H1 (cell line): ENCODE results near the gene DNAJB6. TPM values are rescaled to one million over a fixed set of nuclear protein-coding genes. Genes with fewer than 3 reads are reported as not detected.

Experiments used
- CTCF ChIA-PET: fragments of 300-600 bp; sonication (Branson Sonifier 250); formaldehyde crosslinking; loops from one replicate; lab custom pipeline; 2021; ENCODE audit not compliant: partially characterized antibody; lab: Charles Lee
- POLR2A ChIA-PET: fragments of 300-600 bp; sonication (Branson Sonifier 250); formaldehyde crosslinking; loops from one replicate; lab custom pipeline; 2021; ENCODE audit warnings: inconsistent platforms; ENCODE audit not compliant: partially characterized antibody; lab: Charles Lee
- DNase-seq, 2 experiments: peaks; one replicate each; pipeline versions ENCODE4 v3.0.0 to v3.0.0-alpha.2; 2010 to 2022; ENCODE audit warnings: low spot score in 2 of 2, low read depth in 1 of 2, mixed read lengths in 1 of 2
- FAIRE-seq: peaks from 2 replicates; lab custom pipeline; 2011; peaks lifted over from hg19 to GRCh38; lab: Jason Lieb, UNC
- H2AFZ ChIP-seq: 2 replicates; pipeline ENCODE4 v1.8.1; 2012; ENCODE audit warnings: low read length, inconsistent platforms
- H2AK5ac ChIP-seq: 2 replicates; pipeline ENCODE4 v1.6.1; 2013; ENCODE audit warnings: low read depth, low read length
- H2BK120ac ChIP-seq: replicated peaks from 2 replicates; pipeline ENCODE3; 2013; ENCODE audit warnings: low read depth, low read length, inconsistent platforms
- H2BK12ac ChIP-seq: 2 replicates; pipeline ENCODE4 v1.6.1; 2013; ENCODE audit warnings: low read depth, low read length
- H2BK15ac ChIP-seq: 2 replicates; pipeline ENCODE4 v1.6.1; 2013; ENCODE audit warnings: low read length
- H2BK20ac ChIP-seq: 2 replicates; pipeline ENCODE4 v1.6.1; 2013; ENCODE audit warnings: low read length
- H2BK5ac ChIP-seq: 2 replicates; pipeline ENCODE4 v1.6.1; 2013; ENCODE audit warnings: low read depth, low read length
- H3K14ac ChIP-seq: 2 replicates; pipeline ENCODE4 v1.6.1; 2013; ENCODE audit warnings: inconsistent platforms; ENCODE audit not compliant: insufficient read length
- H3K18ac ChIP-seq: 2 replicates; pipeline ENCODE4 v1.6.1; 2013; ENCODE audit warnings: low read length; ENCODE audit errors: extremely low read depth
- H3K23ac ChIP-seq: 2 replicates; pipeline ENCODE4 v1.6.1; 2013; ENCODE audit warnings: inconsistent platforms; ENCODE audit not compliant: insufficient read length
- H3K23me2 ChIP-seq: 2 replicates; pipeline ENCODE4 v1.6.1; 2013; ENCODE audit warnings: low read depth, low read length
- H3K27ac ChIP-seq: 2 replicates; pipeline ENCODE4 v1.6.1; 2011; ENCODE audit warnings: low read depth, low read length, inconsistent platforms
- H3K27me3 ChIP-seq, 4 experiments: replicated peaks in 1 of 4; 1 replicate in 1 of 4; 2 replicates in 3 of 4; pipeline versions ENCODE4 v1.6.1 to v1.8.1; 2011 to 2013; ENCODE audit warnings: low read length in 3 of 4, mild to moderate bottlenecking in 3 of 4, inconsistent platforms in 2 of 4, mixed read lengths in 2 of 4, moderate library complexity in 1 of 4; ENCODE audit not compliant: control insufficient read depth in 3 of 4, insufficient read depth in 3 of 4; ENCODE audit errors: extremely low read depth in 1 of 4
- H3K36me3 ChIP-seq, 4 experiments: 2 replicates each; pipeline versions ENCODE4 v1.6.1 to v1.8.1; 2011 to 2013; ENCODE audit warnings: mild to moderate bottlenecking in 4 of 4, low read length in 3 of 4, moderate library complexity in 2 of 4, control low read depth in 1 of 4, inconsistent platforms in 1 of 4; ENCODE audit not compliant: insufficient read depth in 4 of 4, control insufficient read depth in 2 of 4
- H3K4ac ChIP-seq: replicated peaks from 2 replicates; pipeline ENCODE3; 2013; ENCODE audit warnings: low read length, low read depth, mixed read lengths, inconsistent platforms; ENCODE audit not compliant: insufficient read length
- H3K4me1 ChIP-seq, 4 experiments: replicated peaks in 1 of 4; 1 replicate in 1 of 4; 2 replicates in 3 of 4; pipeline versions ENCODE4 v1.6.1 to v1.8.1; 2011 to 2013; ENCODE audit warnings: low read length in 3 of 4, inconsistent platforms in 2 of 4, mixed read lengths in 1 of 4; ENCODE audit not compliant: insufficient read depth in 4 of 4, control insufficient read depth in 3 of 4
- H3K4me2 ChIP-seq, 2 experiments: 2 replicates each; pipeline versions ENCODE4 v1.6.1 to v1.8.1; 2011 to 2013; ENCODE audit warnings: low read depth in 2 of 2, low read length in 2 of 2, control low read depth in 1 of 2, inconsistent platforms in 1 of 2, mild to moderate bottlenecking in 1 of 2; ENCODE audit not compliant: insufficient read depth in 1 of 2
- H3K4me3 ChIP-seq, 4 experiments: fragments of 200-600, 300-600 bp in 1 of 4; sonication (generic), shearing (Covaris generic), sonication (Bioruptor Twin) in 1 of 4; 2 replicates each; pipeline versions ENCODE4 v1.5.1 to v1.8.1; 2011 to 2016; ENCODE audit warnings: low read length in 4 of 4, low read depth in 3 of 4, control low read depth in 2 of 4, inconsistent platforms in 2 of 4, mild to moderate bottlenecking in 2 of 4, mixed read lengths in 1 of 4, moderate library complexity in 1 of 4; ENCODE audit not compliant: insufficient read depth in 2 of 4; ENCODE audit errors: extremely low read depth in 1 of 4
- H3K56ac ChIP-seq: replicated peaks from 2 replicates; pipeline ENCODE3; 2013; ENCODE audit warnings: low read depth, mild to moderate bottlenecking, mixed read lengths, low read length, inconsistent platforms; ENCODE audit not compliant: insufficient read length
- H3K79me1 ChIP-seq: 2 replicates; pipeline ENCODE4 v1.6.1; 2013; ENCODE audit warnings: low read depth, low read length, control low read depth
- H3K79me2 ChIP-seq, 2 experiments: 2 replicates each; pipeline versions ENCODE4 v1.6.1 to v1.8.1; 2012 to 2013; ENCODE audit warnings: low read length in 2 of 2, mild to moderate bottlenecking in 2 of 2, inconsistent platforms in 1 of 2; ENCODE audit not compliant: insufficient read depth in 2 of 2, control insufficient read depth in 1 of 2
- H3K9ac ChIP-seq, 4 experiments: replicated peaks in 1 of 4; 1 replicate in 1 of 4; 2 replicates in 3 of 4; pipeline versions ENCODE4 v1.6.1 to v1.8.1; 2011 to 2013; ENCODE audit warnings: low read depth in 3 of 4, low read length in 3 of 4, control low read depth in 2 of 4, mild to moderate bottlenecking in 2 of 4, moderate library complexity in 2 of 4, inconsistent platforms in 1 of 4; ENCODE audit errors: extremely low read depth in 1 of 4
- H3K9me3 ChIP-seq, 2 experiments: 2 replicates each; pipeline versions ENCODE4 v1.6.1 to v1.8.1; 2012 to 2013; ENCODE audit warnings: mild to moderate bottlenecking in 2 of 2, moderate library complexity in 2 of 2, control low read depth in 1 of 2, inconsistent platforms in 1 of 2, low read depth in 1 of 2, low read length in 1 of 2, mixed read lengths in 1 of 2; ENCODE audit not compliant: insufficient read depth in 2 of 2
- H4K20me1 ChIP-seq, 2 experiments: replicated peaks in 1 of 2; 2 replicates each; pipeline versions ENCODE3 to v1.8.1; 2011 to 2013; ENCODE audit warnings: inconsistent platforms in 2 of 2, low read length in 2 of 2, mild to moderate bottlenecking in 1 of 2; ENCODE audit not compliant: insufficient read depth in 2 of 2, control insufficient read depth in 1 of 2
- H4K5ac ChIP-seq: 2 replicates; pipeline ENCODE4 v1.6.1; 2013; ENCODE audit warnings: low read length, low read depth, mixed read lengths, inconsistent platforms; ENCODE audit not compliant: insufficient read length
- H4K8ac ChIP-seq: 2 replicates; pipeline ENCODE4 v1.8.0; 2013; ENCODE audit warnings: mild to moderate bottlenecking, moderate library complexity, low read length, inconsistent platforms; ENCODE audit not compliant: insufficient read depth; ENCODE audit errors: extremely low read depth
- H4K91ac ChIP-seq: replicated peaks from 2 replicates; pipeline ENCODE3; 2013; ENCODE audit warnings: low read length, mixed read lengths, inconsistent platforms; ENCODE audit not compliant: insufficient read length
- CTCF ChIP-seq, 3 experiments: IDR thresholded peaks; 1 replicate in 2 of 3; 2 replicates in 1 of 3; pipeline versions ENCODE4 v1.5.1 to v1.6.1; 2011; ENCODE audit warnings: low read length in 3 of 3, mild to moderate bottlenecking in 3 of 3, inconsistent platforms in 2 of 3, low read depth in 1 of 3, moderate library complexity in 1 of 3; ENCODE audit not compliant: insufficient read depth in 1 of 3; ENCODE audit errors: control extremely low read depth in 1 of 3
- GABPA ChIP-seq: IDR thresholded peaks from 2 replicates; pipeline ENCODE4 v1.6.1; 2011; ENCODE audit warnings: mild to moderate bottlenecking, low read length, moderate library complexity, borderline replicate concordance; ENCODE audit not compliant: insufficient read depth
- JUN ChIP-seq: IDR thresholded peaks from 2 replicates; pipeline ENCODE4 v1.6.1; 2011; ENCODE audit warnings: low read depth, mild to moderate bottlenecking, improper control_type of control experiment, low read length
- MAX ChIP-seq: IDR thresholded peaks from 2 replicates; pipeline ENCODE4 v1.6.1; 2012; ENCODE audit warnings: inconsistent platforms
- RFX5 ChIP-seq: IDR thresholded peaks from 2 replicates; pipeline ENCODE4 v1.6.1; 2011; ENCODE audit warnings: low read depth, low read length, improper control_type of control experiment, borderline replicate concordance
- SIRT6 ChIP-seq: IDR thresholded peaks from one replicate; pipeline ENCODE4 v1.7.1; 2012; ENCODE audit warnings: low read length, inconsistent platforms
- SIX5 ChIP-seq: IDR thresholded peaks from 2 replicates; pipeline ENCODE4 v1.6.1; 2011; ENCODE audit warnings: mild to moderate bottlenecking, low read depth, low read length
- SRF ChIP-seq: IDR thresholded peaks from 2 replicates; pipeline ENCODE4 v1.6.1; 2011; ENCODE audit warnings: mild to moderate bottlenecking, low read depth, low read length, moderate library complexity
- WGBS, 2 experiments: shearing (Covaris generic) in 1 of 2; methylation state at CpG; one replicate each; pipeline versions ENCODE4 v1.1.6 to v1.1.7; 2013 to 2015; ENCODE audit warnings: low lambda C conversion rate in 2 of 2, mixed read lengths in 2 of 2, inconsistent platforms in 1 of 2, low coverage in 1 of 2, missing lambda C conversion rate in 1 of 2; ENCODE audit not compliant: insufficient replicate concordance in 2 of 2, insufficient coverage in 1 of 2, insufficient read length in 1 of 2; ENCODE audit errors: extremely low coverage in 1 of 2, missing lambda C conversion rate in 1 of 2; 5-methylcytosine and 5-hydroxymethylcytosine counted together
- polyA plus RNA-seq, 7 experiments: library from polyadenylated mRNA; depleted of rRNA in 3 of 7; stranded (reverse) in 5 of 7; unstranded in 2 of 7; fragments of >200 nt in 5 of 7; fragments of 200-250 nt in 2 of 7; gene quantifications; 1 replicate in 5 of 7; 2 replicates in 1 of 7; 4 replicates in 1 of 7; pipeline versions ENCODE4 v1.2.1 to v1.2.3, GENCODE V29; 2011 to 2013; ENCODE audit warnings: missing spikeins in 2 of 7, mixed read lengths in 2 of 7
- total RNA-seq: library from RNA; stranded (reverse); fragmentation: NEBNext Ultra II Directional; extraction: Animal tissue kit (Norgen Biotek cat#: 25700); gene quantifications from 2 replicates; pipeline ENCODE4 v1.2.1, GENCODE V29; 2021
- TF ChIP-seq, protein P1 (sequence below): IDR thresholded peaks from 2 replicates; pipeline ENCODE4 v1.6.1; 2012; ENCODE audit warnings: inconsistent platforms

The DNAJB6 gene
- total and polyA plus RNA-seq, 2 of the 8 experiments (the other 6 are each of a cell fraction or from before 2014, with no cell fraction given), result 166 to 295 TPM

DNA sequence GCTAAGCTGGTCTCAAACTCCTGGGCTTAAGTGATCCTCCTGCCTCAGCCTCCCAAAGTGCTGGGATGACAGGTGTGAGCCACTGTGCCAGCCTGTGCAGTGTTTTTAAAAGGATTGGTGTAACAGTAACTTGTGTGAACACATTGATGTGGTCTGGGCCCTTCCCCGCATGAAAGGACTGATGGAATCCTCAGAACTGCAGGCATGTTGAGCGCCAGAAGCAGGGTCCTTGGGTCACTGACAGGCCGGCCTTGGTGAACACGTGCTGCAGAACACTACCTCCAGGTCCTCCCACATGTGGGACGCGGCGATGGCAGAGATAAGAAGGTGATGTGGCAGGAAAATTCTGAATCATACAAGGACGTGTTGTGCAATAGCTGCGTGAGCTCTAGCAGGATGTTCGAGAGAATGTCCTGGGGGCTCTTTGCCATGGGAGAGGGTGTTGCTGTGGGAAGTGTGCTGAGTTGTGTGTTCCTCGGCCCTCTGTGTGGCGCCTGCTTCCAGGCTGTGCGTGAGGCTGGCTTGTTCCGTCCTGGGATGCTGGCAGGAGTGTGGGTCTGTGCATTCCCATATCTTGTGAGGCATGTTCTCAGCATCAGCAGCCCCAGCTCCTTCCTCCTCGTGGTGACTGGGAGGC lies 68.2 kb downstream of the DNAJB6 start:
- FAIRE-seq, result no peak
- Histone ChIP-seq H3K9ac (no peak overlapping the region), H3K79me2 (peaks cover 0 to 57% of the 10 kb centered on the region in 2 experiments; a peak in 2 of 4 replicates)
- TF ChIP-seq GABPA, result no peak
- no peak for TF ChIP-seq RFX5
- no peak for TF ChIP-seq CTCF (IDR thresholded peaks at IDR 0.05; ENCODE audit: control extremely low read depth in 1 of 3, insufficient read depth in 1 of 3, low read depth in 1 of 3, low read length in 3 of 3)
- TF ChIP-seq SRF, result no peak
- TF ChIP-seq MAX, result no peak
- TF ChIP-seq, protein P1, sequence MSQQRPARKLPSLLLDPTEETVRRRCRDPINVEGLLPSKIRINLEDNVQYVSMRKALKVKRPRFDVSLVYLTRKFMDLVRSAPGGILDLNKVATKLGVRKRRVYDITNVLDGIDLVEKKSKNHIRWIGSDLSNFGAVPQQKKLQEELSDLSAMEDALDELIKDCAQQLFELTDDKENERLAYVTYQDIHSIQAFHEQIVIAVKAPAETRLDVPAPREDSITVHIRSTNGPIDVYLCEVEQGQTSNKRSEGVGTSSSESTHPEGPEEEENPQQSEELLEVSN, result no peak
- TF ChIP-seq SIX5, result no peak
- TF ChIP-seq JUN, result no peak
- TF ChIP-seq SIRT6, result no peak

More for the DNA sequence above, 68.2 kb downstream of the DNAJB6 start:
- Histone ChIP-seq H3K4ac (no peak overlapping the region), H4K8ac (no peak overlapping the region; the same call in 1 of the 2 replicates), H3K56ac (no peak overlapping the region), H4K20me1 (peaks cover 21 to 35% of the 10 kb centered on the region in 2 experiments), H3K27me3 (no peaks in the 10 kb centered on the region), H4K91ac (no peak overlapping the region), H2BK15ac (no peak overlapping the region), H3K36me3 (peaks cover 2 to 37% (median 21%) of the 10 kb centered on the region in 4 experiments), H4K5ac (no peak overlapping the region), H3K14ac (no peak overlapping the region), H3K23ac (no peak overlapping the region), H2BK5ac (peak overlapping the region; percentile 53; the same call in 1 of the 2 replicates), H2AK5ac (no peak overlapping the region), H3K27ac (no peak overlapping the region), H2BK20ac (no peak overlapping the region), H2BK12ac (no peak overlapping the region), H2AFZ (no peak overlapping the region), H3K4me1 (peaks cover 0 to 3% (median 0%) of the 10 kb centered on the region in 4 experiments; a peak in 2 of 7 replicates), H3K4me3 (no peak overlapping the region), H3K23me2 (no peaks in the 10 kb centered on the region), H3K79me1 (peaks cover 16% of the 10 kb centered on the region; the same call in 1 of the 2 replicates), H3K4me2 (no peak overlapping the region), H3K9me3 (no peaks in the 10 kb centered on the region), H2BK120ac (no peak overlapping the region), H3K18ac (no peak overlapping the region)
- WGBS, 2 experiments, result 88% methylated on average over 15 of the region's 15 CpGs; no CpG with 5 or more reads in 1 of the 2 experiments
- DNase-seq, result no peak
- CTCF ChIA-PET, result interaction anchor here (1.7 kb wide), 1 partner anchor 22 kb away, joined by 3 read pairs; no protein-coding TSS in a partner anchor
- POLR2A ChIA-PET, result interaction anchor here (3.5 kb wide), 1 partner anchor 11 kb away, joined by 20 read pairs; no protein-coding TSS in a partner anchor
